Neural cell (in vitro differentiated cells): ENCODE measurements around the gene DZIP3. TPM values are rescaled to one million over a fixed set of nuclear protein-coding genes. Genes with fewer than 3 reads are reported as not detected.

Experiments
- H2AFZ ChIP-seq: fragments of 200-600, 300-800 bp; sonication (generic), shearing (Covaris generic); 2 replicates; pipeline ENCODE4 v1.6.0; 2014; ENCODE audit warnings: low read depth, mild to moderate bottlenecking, antibody characterized with exemption, low read length, moderate library complexity
- H3F3A ChIP-seq: fragments of 200-600 bp; shearing (Covaris generic); 2 replicates; pipeline ENCODE4 v1.6.1; 2016; ENCODE audit warnings: mild to moderate bottlenecking, moderate library complexity, mixed read lengths, antibody characterized with exemption, low read length; ENCODE audit not compliant: insufficient read depth, poor library complexity, severe bottlenecking
- H3K27ac ChIP-seq: fragments of 200-600, 300-800 bp; sonication (generic), shearing (Covaris generic); 2 replicates; pipeline ENCODE4 v1.5.1; 2014; ENCODE audit warnings: mild to moderate bottlenecking, low read length, moderate library complexity
- H3K27me3 ChIP-seq: fragments of 300-800, 200-600 bp; sonication (generic), shearing (Covaris generic); 2 replicates; pipeline ENCODE4 v1.6.0; 2014; ENCODE audit warnings: mild to moderate bottlenecking, low read depth, low read length, moderate library complexity; ENCODE audit not compliant: insufficient read depth
- H3K36me3 ChIP-seq: fragments of 300-800, 200-600 bp; sonication (generic), shearing (Covaris generic); 2 replicates; pipeline ENCODE4 v1.5.1; 2014; ENCODE audit warnings: mild to moderate bottlenecking, antibody characterized with exemption, low read length, moderate library complexity; ENCODE audit not compliant: insufficient read depth
- H3K4me2 ChIP-seq: fragments of 300-800, 200-600 bp; sonication (generic), shearing (Covaris generic); 2 replicates; pipeline ENCODE4 v1.6.0; 2014; ENCODE audit warnings: mild to moderate bottlenecking, low read length
- H3K4me3 ChIP-seq: fragments of 300-800, 200-600 bp; sonication (generic), shearing (Covaris generic); 2 replicates; pipeline ENCODE4 v1.5.1; 2014; ENCODE audit warnings: mild to moderate bottlenecking, low read length, moderate library complexity
- H3K79me2 ChIP-seq: fragments of 200-600 bp; shearing (Covaris generic); replicated peaks from 2 replicates; pipeline ENCODE4 v1.6.0; 2014; ENCODE audit warnings: mild to moderate bottlenecking, low read length, moderate library complexity; ENCODE audit not compliant: insufficient read depth
- H3K9ac ChIP-seq: fragments of 300-800, 200-600 bp; sonication (generic), shearing (Covaris generic); 2 replicates; pipeline ENCODE4 v1.6.1; 2016; ENCODE audit warnings: mild to moderate bottlenecking, low read length, mixed read lengths
- H3K9me2 ChIP-seq: fragments of 200-600 bp; shearing (Covaris generic); 2 replicates; pipeline ENCODE4 v1.6.1; 2016; ENCODE audit warnings: mild to moderate bottlenecking, low read length, mixed read lengths; ENCODE audit not compliant: insufficient read depth
- H3K9me3 ChIP-seq: fragments of 200-600, 300-800 bp; sonication (generic), shearing (Covaris generic); 2 replicates; pipeline ENCODE4 v1.6.1; 2016; ENCODE audit warnings: mild to moderate bottlenecking, mixed run types, low read length, moderate library complexity, mixed read lengths
- H4K20me1 ChIP-seq: fragments of 200-600 bp; shearing (Covaris generic); 2 replicates; pipeline ENCODE4 v1.6.1; 2016; ENCODE audit warnings: mild to moderate bottlenecking, mixed run types; ENCODE audit not compliant: insufficient read depth
- CTCF ChIP-seq: fragments of 450-650 bp; IDR thresholded peaks from 2 replicates; pipeline ENCODE4 v1.5.1; 2014; ENCODE audit warnings: antibody characterized with exemption, mild to moderate bottlenecking, moderate library complexity; ENCODE audit not compliant: poor library complexity, severe bottlenecking
- EP300 ChIP-seq: fragments of 450-650 bp; conservative IDR thresholded peaks from 2 replicates; pipeline ENCODE4 v1.6.1; 2014; ENCODE audit warnings: antibody characterized with exemption, mild to moderate bottlenecking, moderate library complexity; ENCODE audit not compliant: poor library complexity, severe bottlenecking
- EZH2 ChIP-seq: fragments of 200-600, 300-800 bp; shearing (Covaris generic), sonication (generic); IDR thresholded peaks from 2 replicates; pipeline ENCODE4 v1.6.1; 2014; ENCODE audit warnings: antibody characterized with exemption, low read length, borderline replicate concordance, mild to moderate bottlenecking; ENCODE audit not compliant: insufficient read depth, poor library complexity, severe bottlenecking
- MXI1 ChIP-seq: fragments of 450-650 bp; conservative IDR thresholded peaks from 2 replicates; pipeline ENCODE4 v1.6.1; 2014; ENCODE audit warnings: antibody characterized with exemption, mild to moderate bottlenecking; ENCODE audit not compliant: poor library complexity, severe bottlenecking
- POLR2AphosphoS5 ChIP-seq: IDR thresholded peaks from 2 replicates; pipeline ENCODE4 v1.6.1; 2012
- RAD21 ChIP-seq: fragments of 450-650 bp; conservative IDR thresholded peaks from 2 replicates; pipeline ENCODE4 v1.6.1; 2014; ENCODE audit warnings: antibody characterized with exemption, mild to moderate bottlenecking, moderate library complexity
- REST ChIP-seq: IDR thresholded peaks from 2 replicates; pipeline ENCODE4 v1.6.1; 2012; ENCODE audit warnings: borderline replicate concordance
- SMC3 ChIP-seq: fragments of 450-650 bp; conservative IDR thresholded peaks from 2 replicates; pipeline ENCODE4 v1.6.1; 2014; ENCODE audit warnings: antibody characterized with exemption, mild to moderate bottlenecking, moderate library complexity; ENCODE audit not compliant: poor library complexity
- TAF1 ChIP-seq: IDR thresholded peaks from 2 replicates; pipeline ENCODE4 v1.6.1; 2012; ENCODE audit warnings: low read depth
- polyA plus RNA-seq: library from polyadenylated mRNA; depleted of rRNA; stranded (reverse); fragments of >200 nt; gene quantifications from 2 replicates; pipeline ENCODE4 v1.2.3, GENCODE V29; 2014

DZIP3 gene
- polyA plus RNA-seq, 1 donor from 2014 or later: 52.5 TPM

DNA sequence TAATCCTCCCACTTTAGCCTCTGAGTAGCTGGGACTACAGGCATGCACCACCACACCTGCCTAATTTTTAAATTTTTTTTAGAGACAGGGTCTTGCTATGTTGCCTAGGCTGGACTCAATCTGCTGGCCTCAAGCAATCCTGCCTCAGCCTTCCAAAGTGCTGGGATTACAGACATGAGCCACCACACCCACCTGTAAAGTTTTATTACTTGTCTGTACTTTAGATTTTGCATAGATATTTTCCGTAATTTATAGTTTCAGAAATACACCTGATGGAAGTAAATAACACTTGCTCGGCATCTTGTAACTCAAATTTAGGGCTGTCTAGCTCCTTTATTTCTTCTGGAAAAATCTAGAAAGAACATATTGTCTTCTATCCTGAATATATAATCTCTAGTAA, 5.8 kb downstream of the DZIP3 start:
- H4K20me1 ChIP-seq: no peaks in the 10 kb centered on the region
- H3K9me3 ChIP-seq: no peaks in the 10 kb centered on the region
- no peak overlapping the region for H3K9ac ChIP-seq
- H3K9me2 ChIP-seq: no peaks in the 10 kb centered on the region
- peaks cover 31% of the 10 kb centered on the region for H3K79me2 ChIP-seq
- H3K4me3 ChIP-seq: no peak overlapping the region
- H3F3A ChIP-seq: no peaks in the 10 kb centered on the region
- TF ChIP-seq RAD21: no peak
- TF ChIP-seq SMC3: no peak
- TF ChIP-seq TAF1: no peak
- TF ChIP-seq REST: no peak
- no peak for TF ChIP-seq EZH2
- TF ChIP-seq CTCF: no peak
- TF ChIP-seq POLR2AphosphoS5: no peak
- no peak for TF ChIP-seq MXI1
- TF ChIP-seq EP300: no peak
- no peak overlapping the region for H3K4me2 ChIP-seq
- H3K27me3 ChIP-seq: no peaks in the 10 kb centered on the region
- H3K36me3 ChIP-seq: no peaks in the 10 kb centered on the region
- H2AFZ ChIP-seq: no peak overlapping the region
- no peak overlapping the region for H3K27ac ChIP-seq

- no peak for TF ChIP-seq MXI1
- no peak for TF ChIP-seq SMC3
- no peak for TF ChIP-seq POLR2AphosphoS5
- TF ChIP-seq CTCF: no peak
- TF ChIP-seq TAF1: no peak
- no peak for TF ChIP-seq RAD21
- no peak for TF ChIP-seq REST
- TF ChIP-seq EZH2: no peak
- TF ChIP-seq EP300: no peak
- no peaks in the 10 kb centered on the region for H3K9me2 ChIP-seq
- H3K9me3 ChIP-seq: no peaks in the 10 kb centered on the region
- no peak overlapping the region for H3K4me2 ChIP-seq
- H4K20me1 ChIP-seq: no peaks in the 10 kb centered on the region
- no peak overlapping the region for H3K9ac ChIP-seq
- H3K27ac ChIP-seq: no peak overlapping the region
- no peak overlapping the region for H2AFZ ChIP-seq
- H3F3A ChIP-seq: no peaks in the 10 kb centered on the region
- no peak overlapping the region for H3K4me3 ChIP-seq
- H3K36me3 ChIP-seq: no peaks in the 10 kb centered on the region
- peaks cover 3% of the 10 kb centered on the region for H3K79me2 ChIP-seq
- no peaks in the 10 kb centered on the region for H3K27me3 ChIP-seq
Observed at GRCh38 chr3:108598375-108598774, 8.9 kb downstream of the DZIP3 start.
